ENCODE data around the gene MVK. TPM values are rescaled to one million over a fixed set of nuclear protein-coding genes. Genes with fewer than 3 reads are reported as not detected.

The MVK gene
- total RNA-seq, 1 donor, result 13.2 TPM

GRCh38 chr12:109605599-109606228 is 32.1 kb downstream of the MVK start:
- no peak for DNase-seq (ENCODE audit: low read depth in 2 of 3, low spot score in 2 of 3)

- no peak for DNase-seq (ENCODE audit: low read depth in 2 of 3, low spot score in 2 of 3)
Observed at GRCh38 chr12:109606320-109607028, 32.9 kb downstream of the MVK start.

- DNase-seq (ENCODE audit: low read depth in 2 of 3, low spot score in 2 of 3), result no peak
Observed at GRCh38 chr12:109607618-109608017, 34.0 kb downstream of the MVK start.

- DNase-seq (ENCODE audit: low read depth in 2 of 3, low spot score in 2 of 3), result no peak
Observed at GRCh38 chr12:109608270-109608669, 34.7 kb downstream of the MVK start.

GRCh38 chr12:109608793-109609192 is 35.2 kb downstream of the MVK start:
- no peak for DNase-seq (ENCODE audit: low read depth in 2 of 3, low spot score in 2 of 3)

- no peak for DNase-seq (ENCODE audit: low read depth in 2 of 3, low spot score in 2 of 3)
Observed at GRCh38 chr12:109609342-109609741, 35.7 kb downstream of the MVK start.

GRCh38 chr12:109610523-109610922 is 36.9 kb downstream of the MVK start:
- no peak for DNase-seq (ENCODE audit: low read depth in 2 of 3, low spot score in 2 of 3)

- no peak for DNase-seq (ENCODE audit: low read depth in 2 of 3, low spot score in 2 of 3)
Observed at GRCh38 chr12:109611223-109611622, 37.6 kb downstream of the MVK start.

- DNase-seq (ENCODE audit: low read depth in 2 of 3, low spot score in 2 of 3), result no peak
Observed at GRCh38 chr12:109612003-109612402, 38.4 kb downstream of the MVK start.

GRCh38 chr12:109612975-109613502 is 39.4 kb downstream of the MVK start:
- DNase-seq (ENCODE audit: low read depth in 2 of 3, low spot score in 2 of 3), result no peak

GRCh38 chr12:109613649-109614455 is 40.3 kb downstream of the MVK start:
- no peak for DNase-seq (ENCODE audit: low read depth in 2 of 3, low spot score in 2 of 3)

- no peak for DNase-seq (ENCODE audit: low read depth in 2 of 3, low spot score in 2 of 3)
Observed at GRCh38 chr12:109615556-109616229, 42.1 kb downstream of the MVK start.

GRCh38 chr12:109617491-109617890 is 43.9 kb downstream of the MVK start:
- DNase-seq (ENCODE audit: low read depth in 2 of 3, low spot score in 2 of 3), result no peak

- no peak for DNase-seq (ENCODE audit: low read depth in 2 of 3, low spot score in 2 of 3)
Observed at GRCh38 chr12:109618082-109618481, 44.5 kb downstream of the MVK start.

GRCh38 chr12:109619002-109619604 is 45.5 kb downstream of the MVK start:
- DNase-seq (ENCODE audit: low read depth in 2 of 3, low spot score in 2 of 3), result no peak

- DNase-seq (ENCODE audit: low read depth in 2 of 3, low spot score in 2 of 3), result no peak
Observed at GRCh38 chr12:109621211-109621694, 47.7 kb downstream of the MVK start.

GRCh38 chr12:109621901-109622364 is 48.3 kb downstream of the MVK start:
- DNase-seq (ENCODE audit: low read depth in 2 of 3, low spot score in 2 of 3), result peak in 1 of 3 donors; percentile 48

GRCh38 chr12:109624467-109624866 is 50.9 kb downstream of the MVK start:
- DNase-seq (ENCODE audit: low read depth in 2 of 3, low spot score in 2 of 3), result no peak

GRCh38 chr12:109625131-109625559 is 51.6 kb downstream of the MVK start:
- DNase-seq (ENCODE audit: low read depth in 2 of 3, low spot score in 2 of 3), result no peak

GRCh38 chr12:109625749-109626377 is 52.3 kb downstream of the MVK start:
- no peak for DNase-seq (ENCODE audit: low read depth in 2 of 3, low spot score in 2 of 3)
